Esophagus squamous epithelium (tissue), 4 donors: ENCODE measurements around the gene TMEM158.

Experiments used
- CTCF ChIP-seq, 6 experiments: fragments of 450-650 bp in 4 of 6; fragments of 200-600 bp in 2 of 6; sonication (generic) in 2 of 6; IDR thresholded peaks; one replicate each; pipeline ENCODE4 v1.5.1; 2016 to 2019; ENCODE audit warnings: antibody characterized with exemption in 6 of 6, mild to moderate bottlenecking in 4 of 6, moderate library complexity in 4 of 6
- POLR2A ChIP-seq, 4 donors: fragments of 450-650 bp; IDR thresholded peaks; one replicate each; pipeline ENCODE4 v1.6.1; 2017; ENCODE audit warnings: antibody characterized with exemption in 4 of 4, mild to moderate bottlenecking in 4 of 4, moderate library complexity in 3 of 4

GRCh38 chr3:45235409-45235808 lies 9.3 kb upstream of the TMEM158 start:
- TF ChIP-seq CTCF (IDR thresholded peaks at IDR 0.05) (no peak), POLR2A (IDR thresholded peaks at IDR 0.05) (no peak)
